Prostate gland (tissue), 2 donors: Measurements from ENCODE around the gene PODXL. TPM values are rescaled to one million over a fixed set of nuclear protein-coding genes. Genes with fewer than 3 reads are reported as not detected.

ENCODE experiments used
- DNase-seq: peaks from one replicate; pipeline ENCODE4 v3.0.0-alpha.2; 2019; ENCODE audit warnings: low spot score
- H3K27ac ChIP-seq, 2 donors: fragments of 200-600 bp; sonication (generic); 2 replicates each; pipeline ENCODE4 v1.5.1; 2017 to 2019
- H3K27me3 ChIP-seq: fragments of 200-600 bp; sonication (generic); replicated peaks from 2 replicates; pipeline ENCODE4 v1.5.1; 2019; ENCODE audit not compliant: insufficient read depth
- H3K36me3 ChIP-seq, 2 donors: fragments of 200-600 bp; sonication (generic); 1 replicate in 1 of 2; 2 replicates in 1 of 2; pipeline versions ENCODE4 v1.5.1 to v1.8.1; 2017 to 2019
- H3K4me1 ChIP-seq: fragments of 200-600 bp; sonication (generic); replicated peaks from 2 replicates; pipeline ENCODE4 v1.5.1; 2019
- H3K4me3 ChIP-seq, 2 donors: fragments of 200-600 bp; sonication (generic); 2 replicates each; pipeline ENCODE4 v1.5.1; 2017 to 2019
- H3K9me3 ChIP-seq: fragments of 200-600 bp; sonication (generic); 2 replicates; pipeline ENCODE4 v1.5.1; 2017
- POLR2A ChIP-seq: fragments of 450-650 bp; IDR thresholded peaks from one replicate; pipeline ENCODE4 v1.6.1; 2016; ENCODE audit warnings: antibody characterized with exemption, mild to moderate bottlenecking
- POLR2AphosphoS5 ChIP-seq: sonication (generic); formaldehyde crosslinking; IDR thresholded peaks from one replicate; pipeline ENCODE4 v1.6.1; 2017; ENCODE audit warnings: antibody characterized with exemption
- WGBS: methylation state at CpG from one replicate; pipeline ENCODE4 v1.1.5; 2018; 5-methylcytosine and 5-hydroxymethylcytosine counted together
- intact Hi-C: fragments of 100-400 bp; cut with DNase I; formaldehyde crosslinking; loops from one replicate; pipeline ENCODE4 v1.14.2; 2022
- total RNA-seq, 2 donors: library from RNA; depleted of rRNA; stranded (reverse); fragments of >200 nt; gene quantifications; one replicate each; pipeline ENCODE4 v1.1.0, GENCODE V29; 2016
- TF ChIP-seq, protein P1 (sequence below), 4 experiments: fragments of 200-600 bp in 2 of 4; fragments of 450-650 bp in 2 of 4; sonication (generic) in 2 of 4; IDR thresholded peaks; 1 replicate in 3 of 4; 2 replicates in 1 of 4; pipeline ENCODE4 v1.5.1; 2016 to 2019; ENCODE audit warnings: antibody characterized with exemption in 4 of 4, mild to moderate bottlenecking in 2 of 4, moderate library complexity in 2 of 4

The PODXL gene
- total RNA-seq, 2 donors from 2014 or later, result 17.7 to 19.4 TPM

DNA sequence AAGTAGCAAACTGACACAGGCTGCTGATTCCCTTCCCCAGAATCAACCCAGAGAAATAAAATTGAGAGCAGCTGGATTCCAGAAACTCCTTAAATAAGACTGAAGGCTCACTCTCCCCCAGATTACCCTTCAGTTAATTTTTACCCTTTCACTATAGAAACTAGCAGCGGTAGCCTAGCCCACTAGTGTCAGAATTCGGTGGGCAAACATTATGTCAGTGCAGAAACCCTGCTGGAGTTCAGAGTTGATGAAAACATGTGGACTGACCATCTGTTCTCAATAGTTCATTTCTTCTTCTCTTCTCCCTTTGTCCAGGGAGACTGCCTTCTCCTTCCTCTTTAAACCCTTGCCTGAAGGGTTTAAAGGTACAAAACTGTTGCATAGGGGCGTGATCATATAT is 100.1 kb downstream of the PODXL start:
- intact Hi-C loops, result no loop called here
- H3K27ac ChIP-seq, result no peak overlapping the region
- H3K9me3 ChIP-seq, result no peaks in the 10 kb centered on the region
- H3K27me3 ChIP-seq, result no peaks in the 10 kb centered on the region
- no peaks in the 10 kb centered on the region for H3K4me1 ChIP-seq
- DNase-seq, result no peak
- no peaks in the 10 kb centered on the region for H3K36me3 ChIP-seq
- no peak for TF ChIP-seq POLR2A
- TF ChIP-seq, protein P1, sequence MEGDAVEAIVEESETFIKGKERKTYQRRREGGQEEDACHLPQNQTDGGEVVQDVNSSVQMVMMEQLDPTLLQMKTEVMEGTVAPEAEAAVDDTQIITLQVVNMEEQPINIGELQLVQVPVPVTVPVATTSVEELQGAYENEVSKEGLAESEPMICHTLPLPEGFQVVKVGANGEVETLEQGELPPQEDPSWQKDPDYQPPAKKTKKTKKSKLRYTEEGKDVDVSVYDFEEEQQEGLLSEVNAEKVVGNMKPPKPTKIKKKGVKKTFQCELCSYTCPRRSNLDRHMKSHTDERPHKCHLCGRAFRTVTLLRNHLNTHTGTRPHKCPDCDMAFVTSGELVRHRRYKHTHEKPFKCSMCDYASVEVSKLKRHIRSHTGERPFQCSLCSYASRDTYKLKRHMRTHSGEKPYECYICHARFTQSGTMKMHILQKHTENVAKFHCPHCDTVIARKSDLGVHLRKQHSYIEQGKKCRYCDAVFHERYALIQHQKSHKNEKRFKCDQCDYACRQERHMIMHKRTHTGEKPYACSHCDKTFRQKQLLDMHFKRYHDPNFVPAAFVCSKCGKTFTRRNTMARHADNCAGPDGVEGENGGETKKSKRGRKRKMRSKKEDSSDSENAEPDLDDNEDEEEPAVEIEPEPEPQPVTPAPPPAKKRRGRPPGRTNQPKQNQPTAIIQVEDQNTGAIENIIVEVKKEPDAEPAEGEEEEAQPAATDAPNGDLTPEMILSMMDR (IDR thresholded peaks at IDR 0.05), result no peak
- no peak for TF ChIP-seq POLR2AphosphoS5
- no peak overlapping the region for H3K4me3 ChIP-seq
- 93% methylated on average over 3 of the region's 3 CpGs for WGBS

DNA sequence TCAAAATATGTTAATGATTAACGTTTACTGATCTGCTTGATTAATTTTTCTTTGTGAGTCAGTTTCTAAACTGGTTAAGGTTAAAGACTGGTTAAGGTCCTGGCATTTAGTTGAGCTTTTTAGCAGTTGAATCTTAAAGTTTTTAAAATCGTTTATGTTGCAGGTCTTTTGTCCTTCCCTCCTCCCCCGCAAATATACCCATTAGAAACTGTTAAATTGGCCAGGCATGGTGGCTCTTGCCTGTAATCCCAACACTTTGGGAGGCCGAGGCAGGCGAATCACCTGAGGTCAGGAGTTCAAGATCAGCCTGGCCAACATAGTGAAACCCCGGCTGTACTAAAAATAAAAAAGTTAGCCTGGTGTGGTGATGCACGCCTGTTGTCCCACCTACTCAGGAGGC is 100.9 kb downstream of the PODXL start:
- no peaks in the 10 kb centered on the region for H3K4me1 ChIP-seq
- H3K27me3 ChIP-seq, result no peaks in the 10 kb centered on the region
- no peaks in the 10 kb centered on the region for H3K36me3 ChIP-seq
- 86% methylated on average over 7 of the region's 7 CpGs for WGBS
- H3K4me3 ChIP-seq, result no peak overlapping the region
- TF ChIP-seq POLR2AphosphoS5 (no peak), POLR2A (no peak)
- TF ChIP-seq, protein P1 (IDR thresholded peaks at IDR 0.05), result no peak
- no peak for DNase-seq
- H3K9me3 ChIP-seq, result no peaks in the 10 kb centered on the region
- no peak overlapping the region for H3K27ac ChIP-seq
- intact Hi-C loops, result no loop called here

DNA sequence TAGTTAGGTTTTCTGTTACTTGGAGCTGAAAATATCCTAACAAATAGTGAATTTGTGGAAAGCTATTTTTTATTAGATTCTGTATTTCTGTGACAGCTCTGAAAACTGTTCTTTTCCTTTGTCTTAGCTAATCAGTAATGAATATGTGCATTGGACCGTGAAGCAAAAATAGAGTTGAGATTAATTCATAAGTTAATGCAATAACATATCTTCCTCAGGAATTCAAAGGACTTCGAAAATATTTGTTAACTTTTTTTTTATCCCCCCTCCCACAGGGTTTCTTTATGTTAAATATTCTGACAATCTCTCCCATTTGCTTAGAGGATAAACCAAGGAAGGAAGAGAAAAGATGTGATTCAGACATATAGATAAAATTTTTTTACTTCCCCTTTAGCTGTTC is 101.4 kb downstream of the PODXL start:
- Histone ChIP-seq H3K4me3 (no peak overlapping the region), H3K9me3 (no peaks in the 10 kb centered on the region), H3K27ac (no peak overlapping the region), H3K4me1 (no peaks in the 10 kb centered on the region), H3K36me3 (no peaks in the 10 kb centered on the region), H3K27me3 (no peaks in the 10 kb centered on the region)
- WGBS, result 96% methylated on average over 2 of the region's 2 CpGs
- TF ChIP-seq POLR2A (no peak), POLR2AphosphoS5 (no peak)
- TF ChIP-seq, protein P1 (IDR thresholded peaks at IDR 0.05), result no peak
- intact Hi-C loops, result no loop called here
- no peak for DNase-seq

DNA sequence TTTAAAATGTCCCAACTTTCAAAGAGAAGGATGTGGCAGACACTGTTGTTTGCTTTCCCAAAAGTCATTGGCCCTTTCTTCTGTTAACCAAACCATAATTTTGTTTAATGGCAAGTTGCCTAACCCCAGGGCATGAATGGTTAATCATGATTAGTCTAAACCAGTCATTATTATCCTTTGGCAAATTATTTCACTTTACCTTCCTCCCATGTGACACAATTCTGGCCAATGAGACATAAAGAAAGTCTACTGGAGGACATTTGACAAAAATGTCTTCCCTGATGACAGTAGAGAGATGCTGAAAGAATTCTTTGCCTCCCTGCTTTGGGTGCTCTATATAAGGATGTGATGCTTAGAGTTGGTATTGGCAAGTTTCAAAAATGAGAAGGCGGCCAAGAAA is 101.9 kb downstream of the PODXL start:
- no peaks in the 10 kb centered on the region for H3K9me3 ChIP-seq
- WGBS, result 97% methylated on average over 1 of the region's 1 CpG
- TF ChIP-seq POLR2A, result no peak
- TF ChIP-seq POLR2AphosphoS5, result no peak
- TF ChIP-seq, protein P1 (IDR thresholded peaks at IDR 0.05), result no peak
- no peak for DNase-seq
- intact Hi-C loops, result no loop called here
- H3K36me3 ChIP-seq, result no peaks in the 10 kb centered on the region
- no peak overlapping the region for H3K27ac ChIP-seq
- no peak overlapping the region for H3K4me3 ChIP-seq
- no peaks in the 10 kb centered on the region for H3K4me1 ChIP-seq
- no peaks in the 10 kb centered on the region for H3K27me3 ChIP-seq

Other genes starting within 250 kb of the PODXL start
- gene MKLN1, start 228.8 kb downstream of the PODXL start, total RNA-seq, result 10 to 100 TPM; 53.1 to 58.1 TPM